Measurements from ENCODE around the gene SHISA9. TPM values are rescaled to one million over a fixed set of nuclear protein-coding genes. Genes with fewer than 3 reads are reported as not detected.

The SHISA9 gene
- total RNA-seq, 1 experiment from 2014 or later, result not detected

GRCh38 chr16:12927591-12927990, 26.2 kb downstream of the SHISA9 start:
- H3K9ac ChIP-seq (ENCODE audit: low read length), result no peak overlapping the region
- DNase-seq (ENCODE audit: low read depth, low spot score) (no peak), ATAC-seq (no peak)
- no peaks in the 10 kb centered on the region for H3K79me2 ChIP-seq (ENCODE audit: insufficient read depth, low read length)
- POLR2A ChIA-PET, result no interaction called here
- H3K36me3 ChIP-seq (ENCODE audit: control insufficient read depth in 1 of 2, insufficient read depth in 2 of 2, low read length in 2 of 2), result no peaks in the 10 kb centered on the region
- no peak overlapping the region for H3K4me3 ChIP-seq (replicated peaks in 1 of 2; ENCODE audit: low read depth in 1 of 2, low read length in 2 of 2)
- H3K4me2 ChIP-seq (ENCODE audit: low read length), result no peak overlapping the region
- intact Hi-C loops (cut with micrococcal nuclease), result no loop called here
- H3K27me3 ChIP-seq (ENCODE audit: insufficient read depth, low read length), result peaks cover 27% of the 10 kb centered on the region
- H3K9me3 ChIP-seq (ENCODE audit: control insufficient read depth in 1 of 2, insufficient read depth in 1 of 2, low read depth in 1 of 2, low read length in 2 of 2), result no peaks in the 10 kb centered on the region
- no peaks in the 10 kb centered on the region for H3K4me1 ChIP-seq (ENCODE audit: control insufficient read depth in 1 of 2, insufficient read depth in 2 of 2, low read length in 2 of 2)
- RAD21 ChIA-PET (ENCODE audit: low non-redundant PET in 1 of 2, low total read pairs in 2 of 2, uncharacterized antibody in 2 of 2, unreplicated experiment in 2 of 2), result no interaction called here
- H4K20me1 ChIP-seq (ENCODE audit: insufficient read depth), result no peaks in the 10 kb centered on the region
- no peaks in the 10 kb centered on the region for H3K9me2 ChIP-seq (ENCODE audit: insufficient read depth)
- CTCF ChIA-PET, result no interaction called here
- H3K27ac ChIP-seq (ENCODE audit: low read depth, low read length), result no peak overlapping the region
- no peak overlapping the region for H2AFZ ChIP-seq (ENCODE audit: low read depth, low read length, poor library complexity, severe bottlenecking)
- no TSS peak for BruUV-seq (replicated peaks)
- TF ChIP-seq MAX (IDR thresholded peaks at IDR 0.05) (no peak), EZH2 (IDR thresholded peaks at IDR 0.05) (no peak)

- H3K4me3 ChIP-seq (replicated peaks in 1 of 2; ENCODE audit: low read depth in 1 of 2, low read length in 2 of 2), result no peak overlapping the region
- TF ChIP-seq SRF (IDR thresholded peaks at IDR 0.05; ENCODE audit: low read depth) (no peak), ELF1 (IDR thresholded peaks at IDR 0.05; ENCODE audit: borderline replicate concordance, low read depth) (no peak), CTCF (IDR thresholded peaks at IDR 0.05 in 2 of 3, conservative IDR thresholded peaks at IDR 0.05 in 1 of 3; ENCODE audit: borderline replicate concordance in 1 of 3, insufficient read depth in 1 of 3, low read depth in 2 of 3, low read length in 2 of 3) (no peak), ZBTB33 (IDR thresholded peaks at IDR 0.05; ENCODE audit: extremely low read depth, insufficient replicate concordance, low read length) (no peak), SP1 (IDR thresholded peaks at IDR 0.05; ENCODE audit: low read depth) (no peak)
- no peak for DNase-seq (ENCODE audit: low read depth, low spot score)
- no peaks in the 10 kb centered on the region for H3K9me2 ChIP-seq (ENCODE audit: insufficient read depth)
- ATAC-seq, result no peak
- CTCF ChIA-PET, result no interaction called here
- no peaks in the 10 kb centered on the region for H3K36me3 ChIP-seq (ENCODE audit: control insufficient read depth in 1 of 2, insufficient read depth in 2 of 2, low read length in 2 of 2)
- H3K27me3 ChIP-seq (ENCODE audit: insufficient read depth, low read length), result peaks cover 24% of the 10 kb centered on the region
- H3K27ac ChIP-seq (ENCODE audit: low read depth, low read length), result no peak overlapping the region
- no peaks in the 10 kb centered on the region for H3K9me3 ChIP-seq (ENCODE audit: control insufficient read depth in 1 of 2, insufficient read depth in 1 of 2, low read depth in 1 of 2, low read length in 2 of 2)
- H3K4me2 ChIP-seq (ENCODE audit: low read length), result no peak overlapping the region
- H2AFZ ChIP-seq (ENCODE audit: low read depth, low read length, poor library complexity, severe bottlenecking), result no peak overlapping the region
- BruUV-seq (replicated peaks), result no TSS peak
- H3K9ac ChIP-seq (ENCODE audit: low read length), result no peak overlapping the region
- intact Hi-C loops (cut with micrococcal nuclease), result no loop called here
- H3K4me1 ChIP-seq (ENCODE audit: control insufficient read depth in 1 of 2, insufficient read depth in 2 of 2, low read length in 2 of 2), result no peaks in the 10 kb centered on the region
- H3K79me2 ChIP-seq (ENCODE audit: insufficient read depth, low read length), result no peaks in the 10 kb centered on the region
- H4K20me1 ChIP-seq (ENCODE audit: insufficient read depth), result no peaks in the 10 kb centered on the region
- POLR2A ChIA-PET, result no interaction called here
- RAD21 ChIA-PET (ENCODE audit: low non-redundant PET in 1 of 2, low total read pairs in 2 of 2, uncharacterized antibody in 2 of 2, unreplicated experiment in 2 of 2), result no interaction called here
These were observed 29.5 kb downstream of the SHISA9 start for GRCh38 chr16:12930881-12931280.
